ENCODE measurements around the gene INPP5D.

DNA sequence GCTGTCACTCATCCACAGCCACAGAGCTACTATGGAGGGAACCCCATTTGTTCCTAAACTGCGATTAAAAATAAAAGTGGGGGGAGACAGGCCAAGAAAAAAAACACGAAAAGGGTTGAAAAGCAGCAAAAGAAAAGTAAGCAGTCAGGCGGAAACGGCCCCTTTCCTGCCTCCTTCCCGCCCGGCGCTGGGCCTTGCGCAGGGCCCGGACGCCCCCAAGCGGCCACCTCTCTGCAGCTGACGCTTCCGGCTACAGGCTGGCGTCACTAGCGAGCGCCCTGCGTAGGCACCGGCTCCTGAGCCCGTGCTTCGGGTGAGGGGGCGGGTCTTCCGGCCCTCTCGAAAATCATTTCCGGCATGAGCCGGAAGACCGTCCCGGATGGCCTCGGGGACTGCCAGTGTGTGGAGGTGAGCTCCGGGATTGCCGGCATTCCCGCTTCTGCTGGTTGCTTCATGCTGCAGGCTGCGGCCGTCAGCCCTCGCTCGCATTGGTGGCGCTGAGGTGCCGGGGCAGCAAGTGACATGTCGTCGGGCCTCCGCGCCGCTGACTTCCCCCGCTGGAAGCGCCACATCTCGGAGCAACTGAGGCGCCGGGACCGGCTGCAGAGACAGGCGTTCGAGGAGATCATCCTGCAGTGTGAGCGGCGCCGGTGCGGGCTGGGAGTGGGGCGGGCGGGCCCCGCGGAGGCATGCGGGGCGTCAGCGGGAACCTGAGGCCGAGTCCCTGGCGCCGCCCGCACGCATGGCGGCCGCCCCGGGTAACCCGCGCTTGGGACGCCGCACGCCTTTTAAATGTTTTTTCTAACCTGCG is 191.4 kb downstream of the INPP5D start, which contains the start of gene ATG16L1:
- TF ChIP-seq, protein P1, sequence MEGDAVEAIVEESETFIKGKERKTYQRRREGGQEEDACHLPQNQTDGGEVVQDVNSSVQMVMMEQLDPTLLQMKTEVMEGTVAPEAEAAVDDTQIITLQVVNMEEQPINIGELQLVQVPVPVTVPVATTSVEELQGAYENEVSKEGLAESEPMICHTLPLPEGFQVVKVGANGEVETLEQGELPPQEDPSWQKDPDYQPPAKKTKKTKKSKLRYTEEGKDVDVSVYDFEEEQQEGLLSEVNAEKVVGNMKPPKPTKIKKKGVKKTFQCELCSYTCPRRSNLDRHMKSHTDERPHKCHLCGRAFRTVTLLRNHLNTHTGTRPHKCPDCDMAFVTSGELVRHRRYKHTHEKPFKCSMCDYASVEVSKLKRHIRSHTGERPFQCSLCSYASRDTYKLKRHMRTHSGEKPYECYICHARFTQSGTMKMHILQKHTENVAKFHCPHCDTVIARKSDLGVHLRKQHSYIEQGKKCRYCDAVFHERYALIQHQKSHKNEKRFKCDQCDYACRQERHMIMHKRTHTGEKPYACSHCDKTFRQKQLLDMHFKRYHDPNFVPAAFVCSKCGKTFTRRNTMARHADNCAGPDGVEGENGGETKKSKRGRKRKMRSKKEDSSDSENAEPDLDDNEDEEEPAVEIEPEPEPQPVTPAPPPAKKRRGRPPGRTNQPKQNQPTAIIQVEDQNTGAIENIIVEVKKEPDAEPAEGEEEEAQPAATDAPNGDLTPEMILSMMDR (IDR thresholded peaks at IDR 0.05): peak; percentile 95 to 98 (median 97)
- TF ChIP-seq EP300 (IDR thresholded peaks at IDR 0.05): peak; percentile 94 to 99
- peak in 1 of 2 donors; percentile 72 for TF ChIP-seq POLR2A (IDR thresholded peaks at IDR 0.05)
